NB4 (cell line): Measurements from ENCODE around the gene ZNF598.

Experiments
- CTCF ChIP-seq: IDR thresholded peaks from one replicate; pipeline ENCODE4 v1.5.1; 2012; ENCODE audit warnings: low read depth, low read length
- MAX ChIP-seq: IDR thresholded peaks from 2 replicates; pipeline ENCODE4 v1.6.1; 2011; ENCODE audit warnings: low read depth, low read length
- MYC ChIP-seq: IDR thresholded peaks from 2 replicates; pipeline ENCODE4 v1.6.1; 2011; ENCODE audit warnings: low read depth, low read length
- POLR2A ChIP-seq: IDR thresholded peaks from 2 replicates; pipeline ENCODE4 v1.6.1; 2011; ENCODE audit warnings: mild to moderate bottlenecking; ENCODE audit not compliant: insufficient read length; ENCODE audit errors: extremely low read depth

GRCh38 chr16:1997494-1998359 is 11.9 kb downstream of the ZNF598 start:
- TF ChIP-seq POLR2A, result no peak
- TF ChIP-seq MAX, result no peak
- no peak for TF ChIP-seq CTCF
- TF ChIP-seq MYC, result no peak
